Measurements from ENCODE around the gene FAM228A.

GRCh38 chr2:24182507-24182906, 7.7 kb downstream of the FAM228A start:
- TF ChIP-seq CTCF (IDR thresholded peaks at IDR 0.05) (no peak), ZFX (IDR thresholded peaks at IDR 0.05; ENCODE audit: borderline replicate concordance) (no peak)

All from 22Rv1 (cell line).